Fibroblast of skin of left biceps (primary cell): ENCODE measurements around the gene LMNTD1.
"Not testable (repeated sequence)": the region's sequence is repeated elsewhere in the genome, so short reads cannot be mapped to it uniquely, and the experiment has no call there.

Experiments used
- DNase-seq, 2 experiments: peaks; one replicate each; pipeline ENCODE4 v3.0.0-alpha.2; 2013; ENCODE audit warnings: low read depth in 2 of 2

Gene LMNTD1

GRCh38 chr12:25433024-25433423 is 120.1 kb downstream of the LMNTD1 start:
- DNase-seq, result no peak

GRCh38 chr12:25427337-25428249 is 125.5 kb downstream of the LMNTD1 start:
- no peak for DNase-seq

- not testable (repeated sequence) for DNase-seq
These were observed 126.3 kb downstream of the LMNTD1 start for GRCh38 chr12:25426821-25427220.
